GM10847 (cell line): ENCODE results near the gene KIRREL3.

ENCODE experiments used
- POLR2A ChIP-seq: IDR thresholded peaks from 2 replicates; pipeline ENCODE4 v1.6.1; 2011; ENCODE audit not compliant: insufficient read length; ENCODE audit errors: extremely low read depth

The KIRREL3 gene

GRCh38 chr11:126613272-126613671 is 387.3 kb downstream of the KIRREL3 start:
- no peak for TF ChIP-seq POLR2A

GRCh38 chr11:126612671-126613070 is 387.9 kb downstream of the KIRREL3 start:
- no peak for TF ChIP-seq POLR2A

GRCh38 chr11:126611438-126611837 is 389.1 kb downstream of the KIRREL3 start:
- TF ChIP-seq POLR2A, result no peak

- TF ChIP-seq POLR2A, result no peak
Observed at GRCh38 chr11:126608658-126609057, 391.9 kb downstream of the KIRREL3 start.

- no peak for TF ChIP-seq POLR2A
Observed at GRCh38 chr11:126607776-126608541, 392.6 kb downstream of the KIRREL3 start.

- no peak for TF ChIP-seq POLR2A
Observed at GRCh38 chr11:126607374-126607773, 393.2 kb downstream of the KIRREL3 start.

- no peak for TF ChIP-seq POLR2A
Observed at GRCh38 chr11:126606484-126606883, 394.1 kb downstream of the KIRREL3 start.

- no peak for TF ChIP-seq POLR2A
Observed at GRCh38 chr11:126604461-126604860, 396.1 kb downstream of the KIRREL3 start.

- TF ChIP-seq POLR2A, result no peak
Observed at GRCh38 chr11:126603486-126603885, 397.1 kb downstream of the KIRREL3 start.

GRCh38 chr11:126602993-126603392 is 397.6 kb downstream of the KIRREL3 start:
- TF ChIP-seq POLR2A, result no peak

- no peak for TF ChIP-seq POLR2A
Observed at GRCh38 chr11:126602349-126602940, 398.1 kb downstream of the KIRREL3 start.

GRCh38 chr11:126601550-126602215 is 398.9 kb downstream of the KIRREL3 start:
- TF ChIP-seq POLR2A, result no peak

- TF ChIP-seq POLR2A, result no peak
Observed at GRCh38 chr11:126601136-126601535, 399.4 kb downstream of the KIRREL3 start.

GRCh38 chr11:126599217-126599897 is 401.2 kb downstream of the KIRREL3 start:
- TF ChIP-seq POLR2A, result no peak

GRCh38 chr11:126598344-126599216 is 402.0 kb downstream of the KIRREL3 start:
- TF ChIP-seq POLR2A, result no peak
